Esophagus (tissue), 2 donors: Measurements from ENCODE around the gene COX19. TPM values are rescaled to one million over a fixed set of nuclear protein-coding genes. Genes with fewer than 3 reads are reported as not detected.
"Not testable (repeated sequence)": the region's sequence is repeated elsewhere in the genome, so short reads cannot be mapped to it uniquely, and the experiment has no call there.

Experiments used
- H3K27ac ChIP-seq, 2 donors: one replicate each; pipeline ENCODE4 v1.5.1; 2013; ENCODE audit warnings: low read depth in 2 of 2, mild to moderate bottlenecking in 2 of 2, inconsistent platforms in 1 of 2, low read length in 1 of 2, moderate library complexity in 1 of 2
- H3K27me3 ChIP-seq, 2 donors: one replicate each; pipeline ENCODE4 v1.6.1; 2013; ENCODE audit warnings: low read length in 2 of 2, control low read depth in 1 of 2, mild to moderate bottlenecking in 1 of 2; ENCODE audit not compliant: insufficient read depth in 2 of 2, control insufficient read depth in 1 of 2
- H3K36me3 ChIP-seq, 2 donors: one replicate each; pipeline ENCODE4 v1.6.1; 2013; ENCODE audit warnings: low read length in 1 of 2; ENCODE audit not compliant: control insufficient read depth in 2 of 2, insufficient read depth in 2 of 2
- H3K4me1 ChIP-seq, 2 donors: one replicate each; pipeline ENCODE4 v1.6.1; 2013; ENCODE audit warnings: low read length in 1 of 2; ENCODE audit not compliant: control insufficient read depth in 2 of 2, insufficient read depth in 2 of 2
- H3K4me3 ChIP-seq, 2 donors: one replicate each; pipeline ENCODE4 v1.5.1; 2013; ENCODE audit warnings: low read length in 2 of 2, mild to moderate bottlenecking in 2 of 2, low read depth in 1 of 2, moderate library complexity in 1 of 2
- H3K9me3 ChIP-seq, 2 donors: one replicate each; pipeline ENCODE4 v1.6.1; 2013; ENCODE audit warnings: mild to moderate bottlenecking in 2 of 2, low read depth in 1 of 2, low read length in 1 of 2, moderate library complexity in 1 of 2; ENCODE audit not compliant: control insufficient read depth in 2 of 2, insufficient read depth in 1 of 2
- WGBS, 2 donors: extraction: QIAGEN DNeasy Blood & Tissue Kit; methylation state at CpG; one replicate each; pipeline ENCODE4 v1.1.7; 2013; 5-methylcytosine and 5-hydroxymethylcytosine counted together
- polyA plus RNA-seq, 2 donors: library from polyadenylated mRNA; stranded (reverse); fragments of 200-250 nt; gene quantifications; one replicate each; pipeline ENCODE4 v1.2.3, GENCODE V29; 2013
- donor health status: healthy with polysubstance abuse.
- donor health status: Bipolar disorder and iron deficiency.

COX19 gene
- polyA plus RNA-seq, 2 donors = 4.1 to 5.5 TPM

DNA sequence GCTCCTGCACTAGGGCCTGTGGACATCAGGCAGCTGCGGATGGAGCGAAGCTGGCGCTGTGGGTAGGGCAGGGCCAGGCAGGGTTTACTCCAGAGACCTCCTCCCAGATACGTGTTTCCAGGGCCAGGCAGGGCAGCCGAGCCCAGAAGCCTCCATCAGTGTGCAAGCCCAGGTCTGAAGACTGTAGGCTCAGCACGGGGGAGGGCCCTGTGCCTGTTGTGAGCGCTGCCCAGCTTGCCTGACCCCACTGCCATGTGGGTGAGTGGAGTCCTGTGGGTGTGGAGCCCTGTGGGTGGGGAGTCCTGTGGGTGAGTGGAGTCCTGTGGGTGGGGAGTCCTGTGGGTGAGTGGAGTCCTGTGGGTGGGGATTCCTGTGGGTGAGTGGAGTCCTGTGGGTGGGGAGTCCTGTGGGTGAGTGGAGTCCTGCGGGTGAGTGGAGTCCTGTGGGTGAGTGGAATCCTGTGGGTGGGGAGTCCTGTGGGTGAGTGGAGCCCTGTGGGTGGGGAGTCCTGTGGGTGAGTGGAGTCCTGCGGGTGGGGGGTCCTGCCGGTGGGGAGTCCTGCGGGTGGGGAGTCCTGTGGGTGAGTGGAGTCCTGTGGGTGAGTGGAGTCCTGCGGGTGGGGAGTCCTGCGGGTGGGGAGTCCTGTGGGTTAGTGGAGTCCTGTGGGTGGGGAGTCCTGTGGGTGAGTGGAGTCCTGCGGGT lies 25.9 kb upstream of the COX19 start:
- H3K4me3 ChIP-seq, H3K4me1 ChIP-seq, H3K9me3 ChIP-seq, H3K27ac ChIP-seq, H3K27me3 ChIP-seq: not testable (repeated sequence)
- 90 to 92% methylated on average over 14 of the region's 14 CpGs for WGBS, 2 donors
- peaks cover 0 to 11% of the 10 kb centered on the region in 2 donors for H3K36me3 ChIP-seq

DNA sequence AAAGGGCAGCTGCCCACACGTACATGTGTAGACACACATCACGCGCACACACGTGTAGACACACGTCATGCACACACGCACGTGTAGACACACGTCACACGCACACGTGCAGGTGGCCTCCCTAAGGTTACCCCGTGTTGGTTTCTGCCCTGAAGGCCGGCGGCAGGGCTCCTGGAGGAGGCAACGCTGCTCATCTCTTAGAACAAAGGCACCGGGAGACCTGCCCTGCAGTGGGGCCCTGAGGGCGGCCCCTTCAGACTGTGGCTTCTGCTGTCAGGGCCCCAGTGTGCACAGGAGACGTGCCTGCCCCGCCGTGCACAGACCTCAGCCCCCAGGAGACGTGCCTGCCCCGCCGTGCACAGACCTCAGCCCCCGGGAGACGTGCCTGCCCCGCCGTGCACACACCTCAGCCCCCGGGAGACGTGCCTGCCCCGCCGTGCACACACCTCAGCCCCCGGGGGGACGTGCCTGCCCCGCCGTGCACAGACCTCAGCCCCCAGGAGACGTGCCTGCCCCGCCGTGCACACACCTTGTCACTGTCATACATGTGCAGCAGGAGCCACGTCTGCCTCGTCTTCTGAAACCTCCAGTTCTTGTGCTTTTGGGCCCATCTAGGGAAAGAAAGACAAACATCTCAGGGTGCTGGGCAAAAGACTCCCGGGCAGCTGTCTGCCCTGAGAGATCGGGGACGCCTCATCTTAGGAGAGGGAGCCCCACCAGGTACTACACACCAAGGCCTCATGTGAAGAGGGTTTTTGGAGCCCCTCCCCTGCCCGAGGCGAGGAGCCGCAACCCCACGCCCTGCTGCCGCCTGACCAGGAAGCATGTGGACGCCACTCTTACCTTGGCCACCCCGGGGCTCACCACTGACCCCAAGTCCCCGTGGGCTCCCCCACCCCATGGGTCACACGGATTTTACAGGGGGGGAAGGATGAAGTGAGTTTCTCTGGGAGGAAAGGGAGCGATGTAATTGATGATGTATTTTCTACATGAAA lies 24.9 kb upstream of the COX19 start:
- Histone ChIP-seq H3K27me3 (no peaks in the 10 kb centered on the region), H3K27ac (no peak overlapping the region), H3K4me3 (no peak overlapping the region), H3K9me3 (no peaks in the 10 kb centered on the region), H3K36me3 (peaks cover 4 to 13% of the 10 kb centered on the region in 2 donors), H3K4me1 (peaks cover 0 to 4% of the 10 kb centered on the region in 2 donors)
- WGBS, 2 donors = 84 to 85% methylated on average over 46 to 52 of the region's 52 CpGs

DNA sequence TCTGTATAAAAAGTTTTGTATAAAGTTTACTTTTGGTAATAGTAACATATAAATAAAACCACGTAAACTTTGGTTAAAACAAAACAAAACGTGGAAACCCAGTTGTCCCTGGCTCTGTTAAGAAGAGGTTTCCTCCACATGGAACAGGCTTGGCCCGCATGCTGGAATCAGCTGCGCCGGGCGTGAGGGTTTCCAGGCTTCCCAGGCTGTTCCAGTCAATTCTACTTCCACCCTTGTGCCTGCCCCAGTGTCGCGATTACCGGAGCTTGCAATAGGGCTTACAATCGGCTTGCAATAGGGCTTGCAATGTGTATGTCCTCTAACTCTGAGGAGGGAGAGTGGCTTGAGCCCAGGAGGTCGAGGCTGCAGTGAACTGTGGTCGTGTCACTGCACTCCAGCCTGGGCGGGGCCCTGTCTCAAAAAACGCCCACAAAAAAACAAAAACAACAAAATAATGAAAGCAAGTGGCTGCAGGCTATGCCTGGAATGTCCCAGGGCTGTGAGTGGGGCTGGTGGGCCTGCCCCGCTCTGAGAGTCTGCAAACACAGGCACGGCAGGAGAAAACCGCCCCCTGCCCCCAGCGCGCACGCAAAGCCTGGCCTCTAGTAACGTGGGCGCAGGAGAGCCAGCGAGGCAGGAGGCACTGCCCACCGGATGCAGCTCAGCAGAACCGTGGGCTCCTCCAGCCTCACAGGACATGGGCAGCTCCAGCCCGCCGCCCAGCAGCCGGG lies 24.0 kb upstream of the COX19 start:
- Histone ChIP-seq H3K9me3 (no peaks in the 10 kb centered on the region), H3K27ac (no peak overlapping the region), H3K4me3 (no peak overlapping the region), H3K36me3 (peaks cover 4 to 12% of the 10 kb centered on the region in 2 donors), H3K27me3 (no peaks in the 10 kb centered on the region), H3K4me1 (peaks cover 0 to 4% of the 10 kb centered on the region in 2 donors)
- WGBS, 2 donors = 81 to 88% methylated on average over 28 of the region's 28 CpGs

DNA sequence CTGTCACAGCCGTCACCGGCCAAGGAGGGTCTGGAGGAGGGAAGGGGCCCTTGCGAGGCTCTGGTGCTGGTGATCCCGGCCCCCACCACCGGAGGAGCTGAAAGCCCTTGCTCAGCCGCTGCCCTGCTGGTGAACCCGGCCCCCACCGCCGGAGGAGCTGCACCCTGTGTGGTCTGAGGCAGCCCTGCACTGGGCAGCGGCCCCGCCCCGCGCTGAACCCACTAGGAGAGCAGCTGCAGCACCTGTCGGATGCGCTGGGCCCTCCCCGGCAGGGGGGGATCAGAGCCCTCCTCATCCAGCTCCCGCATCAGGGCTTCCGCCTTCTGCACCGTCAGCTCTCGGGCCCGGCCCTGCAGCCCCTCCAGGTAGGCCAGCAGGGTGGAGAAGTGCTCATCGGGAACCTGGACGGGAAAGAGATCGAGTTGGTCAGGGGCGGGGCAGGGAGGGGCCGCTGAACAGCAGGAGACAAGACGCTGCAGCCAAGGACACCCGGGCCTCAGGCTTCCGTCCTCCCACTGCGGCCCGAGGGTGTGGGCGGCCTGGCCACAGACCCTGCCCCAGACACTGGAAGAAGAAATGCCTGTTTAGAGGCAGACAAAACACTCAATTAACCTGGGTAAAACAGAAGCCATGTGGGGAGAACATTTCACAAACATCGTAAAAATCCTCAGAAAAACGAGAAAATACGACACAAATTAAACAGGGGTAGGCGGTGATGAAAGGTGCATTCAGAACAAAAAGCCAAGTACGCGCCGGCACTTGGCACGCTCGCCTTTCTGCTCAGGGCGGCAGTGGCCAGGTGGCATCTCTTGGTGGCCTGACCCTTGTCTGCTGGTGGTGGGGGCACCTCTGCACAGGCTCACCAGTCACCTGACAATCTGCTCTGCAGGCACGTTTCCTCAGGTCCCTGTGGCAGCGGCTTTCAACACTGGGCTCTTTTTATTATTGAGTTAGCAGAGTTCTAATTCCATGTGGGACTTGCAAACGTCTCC lies 22.4 kb upstream of the COX19 start:
- H3K4me3 ChIP-seq = no peak overlapping the region
- H3K36me3 ChIP-seq = peaks cover 4 to 12% of the 10 kb centered on the region in 2 donors
- WGBS, 2 donors = 78 to 82% methylated on average over 45 of the region's 45 CpGs
- H3K27ac ChIP-seq = no peak overlapping the region
- peaks cover 0 to 6% of the 10 kb centered on the region in 2 donors for H3K4me1 ChIP-seq
- H3K9me3 ChIP-seq = no peaks in the 10 kb centered on the region
- H3K27me3 ChIP-seq = no peaks in the 10 kb centered on the region

DNA sequence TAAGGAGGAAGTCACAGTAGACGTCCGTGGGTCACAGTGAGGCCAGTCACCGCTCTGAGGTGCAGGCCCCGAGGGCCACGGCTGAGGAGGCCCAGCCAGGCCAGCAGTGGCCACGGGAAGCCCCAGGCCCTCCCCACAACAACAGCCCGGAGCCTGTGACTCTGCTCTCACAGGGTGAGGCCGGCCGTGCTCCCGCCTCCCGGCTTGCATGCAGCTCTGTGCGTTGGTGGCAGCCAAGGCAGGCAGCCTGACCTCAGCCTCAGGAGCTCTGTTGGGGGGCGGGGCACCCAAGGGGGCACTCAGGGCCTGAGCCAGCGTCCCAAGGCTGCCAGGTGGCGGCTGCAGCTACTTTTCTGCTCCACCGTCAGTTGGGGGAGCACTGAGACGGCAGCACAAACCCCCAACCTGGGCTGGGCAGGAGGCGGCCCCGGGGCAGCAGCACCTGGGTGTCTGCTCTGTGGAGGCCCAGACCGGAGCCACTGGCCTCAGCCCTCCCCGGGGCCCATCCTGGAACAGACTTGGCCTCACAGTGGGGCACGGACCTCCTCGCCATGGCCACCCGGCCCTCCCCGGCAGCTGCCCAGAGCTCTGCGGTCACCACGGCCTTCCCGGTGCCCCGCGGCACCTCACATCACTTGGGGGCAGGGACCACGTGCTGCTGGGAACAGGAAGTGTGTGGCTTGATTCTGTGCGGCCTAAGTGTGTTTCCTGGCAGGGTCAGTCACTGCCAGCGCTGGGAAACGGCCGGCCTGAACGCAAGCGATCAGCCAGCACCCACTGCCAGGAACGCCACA lies 20.9 kb upstream of the COX19 start:
- no peak overlapping the region for H3K4me3 ChIP-seq
- H3K36me3 ChIP-seq = peaks cover 4 to 12% of the 10 kb centered on the region in 2 donors
- WGBS, 2 donors = 82 to 87% methylated on average over 38 of the region's 38 CpGs
- H3K9me3 ChIP-seq = no peaks in the 10 kb centered on the region
- H3K4me1 ChIP-seq = peaks cover 0 to 6% of the 10 kb centered on the region in 2 donors
- no peaks in the 10 kb centered on the region for H3K27me3 ChIP-seq
- H3K27ac ChIP-seq = no peak overlapping the region

DNA sequence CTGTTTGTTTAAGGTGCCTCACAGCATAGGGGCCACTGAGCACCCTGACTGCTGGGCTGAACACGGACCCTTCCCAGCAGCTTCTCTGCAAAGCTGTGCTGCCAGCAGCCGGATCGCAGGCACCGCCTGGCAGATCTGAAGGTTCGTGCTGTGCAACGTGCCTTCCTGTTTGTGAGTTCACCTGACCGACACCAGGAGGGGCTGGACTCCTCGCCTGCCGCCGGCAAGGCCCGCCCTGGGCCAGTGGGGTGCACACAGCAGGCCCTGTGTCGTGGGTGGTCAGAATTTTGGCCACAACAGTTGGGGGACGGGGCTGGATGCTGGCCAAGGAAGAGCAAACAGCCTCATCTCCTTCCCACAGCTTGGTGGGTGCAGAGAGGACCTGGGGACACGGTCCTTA lies 20.2 kb upstream of the COX19 start:
- Histone ChIP-seq H3K4me1 (peaks cover 0 to 6% of the 10 kb centered on the region in 2 donors), H3K9me3 (no peaks in the 10 kb centered on the region), H3K27me3 (no peaks in the 10 kb centered on the region), H3K27ac (no peak overlapping the region), H3K4me3 (no peak overlapping the region), H3K36me3 (peaks cover 4 to 12% of the 10 kb centered on the region in 2 donors)
- 87 to 90% methylated on average over 14 of the region's 14 CpGs for WGBS, 2 donors

DNA sequence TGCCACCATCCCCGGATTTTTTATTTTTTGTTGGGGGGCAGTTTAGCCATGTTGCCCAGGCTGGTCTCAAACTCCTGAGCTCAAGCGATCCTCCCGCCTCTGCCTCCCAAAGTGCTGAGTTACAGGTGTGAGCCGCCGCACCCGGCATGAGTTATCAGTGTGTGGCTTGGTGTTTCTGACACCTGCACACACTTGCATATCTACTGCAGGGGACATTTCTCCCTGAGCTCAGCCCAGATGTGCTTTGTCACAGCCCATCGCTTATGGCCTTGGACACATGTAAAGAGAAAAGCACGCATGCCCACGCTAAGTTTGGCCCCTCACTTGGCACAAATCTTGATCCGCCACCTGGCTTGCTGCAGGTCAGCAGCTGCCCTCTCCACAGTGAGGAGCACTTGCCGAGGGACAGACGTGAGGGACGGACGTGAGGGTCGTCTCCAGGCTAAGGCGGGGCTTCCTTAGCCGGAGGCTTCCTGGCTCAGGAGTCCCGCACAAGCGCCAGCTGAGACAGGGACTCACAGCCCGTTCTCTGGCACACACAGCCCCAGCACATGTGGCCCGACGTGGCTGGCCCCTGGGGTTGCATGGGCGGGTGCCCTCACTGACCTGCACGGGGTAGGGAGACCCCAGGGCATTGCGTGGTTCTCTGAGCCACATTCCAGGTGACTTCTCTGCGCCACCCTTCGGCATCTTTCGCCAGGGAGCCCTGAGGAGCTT lies 19.4 kb upstream of the COX19 start:
- no peaks in the 10 kb centered on the region for H3K27me3 ChIP-seq
- WGBS, 2 donors = 62 to 65% methylated on average over 28 of the region's 28 CpGs
- peaks cover 4 to 9% of the 10 kb centered on the region in 2 donors for H3K36me3 ChIP-seq
- H3K4me3 ChIP-seq = no peak overlapping the region
- no peaks in the 10 kb centered on the region for H3K9me3 ChIP-seq
- H3K27ac ChIP-seq = no peak overlapping the region
- peaks cover 0 to 6% of the 10 kb centered on the region in 2 donors for H3K4me1 ChIP-seq
